Measurements from ENCODE around the gene GMPPA. TPM values are rescaled to one million over a fixed set of nuclear protein-coding genes. Genes with fewer than 3 reads are reported as not detected.

GMPPA gene
- total and polyA plus RNA-seq, 9 of the 15 experiments (the other 6 are each of a cell fraction or from before 2014, with no cell fraction given): 7.0 to 101 (median 66.7) TPM

GRCh38 chr2:219543596-219544358 is 45.1 kb downstream of the GMPPA start, which contains the start of the genes CHPF and TMEM198:
TSS of gene CHPF (minus strand) at chr2:219543809. CDS start at chr2:219543538, 271 bp downstream.
TSS of gene TMEM198 (plus strand) at chr2:219544028. CDS start at chr2:219544728, 700 bp downstream.
- Histone ChIP-seq H3K36me3 (ENCODE audit: control insufficient read depth, insufficient read depth, low read length) (peaks cover 26% of the 10 kb centered on the region; the same call in 2 of the 3 replicates), H4K20me1 (replicated peaks; ENCODE audit: control insufficient read depth, insufficient read depth, low read length) (peaks cover 10% of the 10 kb centered on the region; the same call in 1 of the 2 replicates), H2AFZ (ENCODE audit: low read depth, low read length) (peak within 1 kb of the TSS; percentile 55; the same call in 1 of the 2 replicates), H3K27me3 (ENCODE audit: control insufficient read depth in 2 of 2, insufficient read depth in 2 of 2, low read length in 2 of 2) (no peaks in the 10 kb centered on the region), H3K9me3 (replicated peaks; ENCODE audit: control insufficient read depth, insufficient read depth, low read depth, low read length) (no peaks in the 10 kb centered on the region), H3K4me2 (ENCODE audit: insufficient read depth, low read length) (peak within 1 kb of the TSS; percentile 75), H3K4me1 (replicated peaks in 1 of 2; ENCODE audit: control insufficient read depth in 2 of 2, insufficient read depth in 2 of 2, low read length in 2 of 2) (peaks cover 0 to 53% of the 10 kb centered on the region in 2 experiments; a peak in 3 of 5 replicates), H3K4me3 (peak within 1 kb of the TSS; percentile 83), H3K27ac (ENCODE audit: extremely low read depth, low read depth, low read length) (peak within 1 kb of the TSS; percentile 74), H3K9me1 (ENCODE audit: control insufficient read depth, insufficient read depth, low read length) (no peaks in the 10 kb centered on the region), H3K9ac (ENCODE audit: insufficient read depth in 1 of 2, low read depth in 2 of 2, low read length in 2 of 2) (peak within 1 kb of the TSS; percentile 64 to 94), H3K79me2 (ENCODE audit: control insufficient read depth, insufficient read depth, low read length) (peaks cover 17% of the 10 kb centered on the region)
- CTCF ChIA-PET (ENCODE audit: low intra/inter-chr PET ratio): interaction anchor here (0.7 to 3.8 kb wide), 3 partner anchors 99 to 146 kb away, joined by 3 to 80 read pairs (median 22); no protein-coding TSS in a partner anchor
- ATAC-seq: peak; percentile 89
- no TSS peak for BruUV-seq (replicated peaks)
- WGBS (ENCODE audit: insufficient coverage, low coverage, missing lambda C conversion rate): 1% methylated on average over 20 of the region's 75 CpGs
- peak; percentile 90 for FAIRE-seq
- POLR2A ChIA-PET: no interaction called here
- in situ Hi-C loops (cut with MboI) (loop anchor here (5.0 to 10.0 kb wide), 2 partner anchors 99 to 151 kb away; no protein-coding TSS in a partner anchor), intact Hi-C loops (cut with micrococcal nuclease) (loop anchor here (2.0 to 5.0 kb wide), 3 partner anchors 27 to 183 kb away; partner anchors contain the start of genes OBSL1 and SLC4A3)
- DNase-seq (ENCODE audit: extremely low read depth in 1 of 4, low spot score in 3 of 4): peak; percentile 92 to 98 (median 94)
- no peak for TF ChIP-seq ZNF785 (CRISPR knock-in tag; IDR thresholded peaks at IDR 0.05)
- TF ChIP-seq GMEB1 (CRISPR knock-in tag; IDR thresholded peaks at IDR 0.05): peak; percentile 44
- TF ChIP-seq, protein P1, sequence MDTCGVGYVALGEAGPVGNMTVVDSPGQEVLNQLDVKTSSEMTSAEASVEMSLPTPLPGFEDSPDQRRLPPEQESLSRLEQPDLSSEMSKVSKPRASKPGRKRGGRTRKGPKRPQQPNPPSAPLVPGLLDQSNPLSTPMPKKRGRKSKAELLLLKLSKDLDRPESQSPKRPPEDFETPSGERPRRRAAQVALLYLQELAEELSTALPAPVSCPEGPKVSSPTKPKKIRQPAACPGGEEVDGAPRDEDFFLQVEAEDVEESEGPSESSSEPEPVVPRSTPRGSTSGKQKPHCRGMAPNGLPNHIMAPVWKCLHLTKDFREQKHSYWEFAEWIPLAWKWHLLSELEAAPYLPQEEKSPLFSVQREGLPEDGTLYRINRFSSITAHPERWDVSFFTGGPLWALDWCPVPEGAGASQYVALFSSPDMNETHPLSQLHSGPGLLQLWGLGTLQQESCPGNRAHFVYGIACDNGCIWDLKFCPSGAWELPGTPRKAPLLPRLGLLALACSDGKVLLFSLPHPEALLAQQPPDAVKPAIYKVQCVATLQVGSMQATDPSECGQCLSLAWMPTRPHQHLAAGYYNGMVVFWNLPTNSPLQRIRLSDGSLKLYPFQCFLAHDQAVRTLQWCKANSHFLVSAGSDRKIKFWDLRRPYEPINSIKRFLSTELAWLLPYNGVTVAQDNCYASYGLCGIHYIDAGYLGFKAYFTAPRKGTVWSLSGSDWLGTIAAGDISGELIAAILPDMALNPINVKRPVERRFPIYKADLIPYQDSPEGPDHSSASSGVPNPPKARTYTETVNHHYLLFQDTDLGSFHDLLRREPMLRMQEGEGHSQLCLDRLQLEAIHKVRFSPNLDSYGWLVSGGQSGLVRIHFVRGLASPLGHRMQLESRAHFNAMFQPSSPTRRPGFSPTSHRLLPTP (IDR thresholded peaks at IDR 0.05; ENCODE audit: borderline replicate concordance, extremely low read depth, insufficient read length): no peak
- TF ChIP-seq ELF1 (tag; IDR thresholded peaks at IDR 0.05): peak; percentile 86
- TF ChIP-seq GTF2E2 (tag; IDR thresholded peaks at IDR 0.05): no peak
- peak; percentile 27; the same call in 1 of the 2 replicates for TF ChIP-seq PHF8 (IDR thresholded peaks at IDR 0.05; ENCODE audit: borderline replicate concordance, low read length)
- no peak for TF ChIP-seq ZC3H8 (IDR thresholded peaks at IDR 0.05)
- TF ChIP-seq HOXB6 (CRISPR knock-in tag; IDR thresholded peaks at IDR 0.05; ENCODE audit: borderline replicate concordance): no peak
- peak; percentile 49; the same call in 1 of the 2 replicates for TF ChIP-seq HCFC1 (IDR thresholded peaks at IDR 0.05; ENCODE audit: low read depth, low read length)
- no peak for TF ChIP-seq NFATC3 (IDR thresholded peaks at IDR 0.05)
- no peak for TF ChIP-seq ZBTB26 (CRISPR knock-in tag; IDR thresholded peaks at IDR 0.05)
- no peak for TF ChIP-seq STAT5A (IDR thresholded peaks at IDR 0.05; ENCODE audit: borderline replicate concordance, low read length)
- no peak for TF ChIP-seq ZBTB33 (CRISPR knock-in tag; IDR thresholded peaks at IDR 0.05)

All from K562 (cell line).